ENCODE results near the gene RPGRIP1.

The RPGRIP1 gene

GRCh38 chr14:21258889-21259787 lies 20.7 kb upstream of the RPGRIP1 start:
- H3K4me3 ChIP-seq (ENCODE audit: low read depth, low read length), result no peak overlapping the region
- TF ChIP-seq CTCF (IDR thresholded peaks at IDR 0.05; ENCODE audit: borderline replicate concordance, insufficient read depth, low read depth, low read length), result no peak

- no peak for TF ChIP-seq CTCF (IDR thresholded peaks at IDR 0.05; ENCODE audit: borderline replicate concordance, insufficient read depth, low read depth, low read length)
Measured at GRCh38 chr14:21261824-21262223, 18.1 kb upstream of the RPGRIP1 start.

GRCh38 chr14:21262410-21262809 lies 17.5 kb upstream of the RPGRIP1 start:
- no peak overlapping the region for H3K4me3 ChIP-seq (ENCODE audit: low read depth, low read length)
- no peak for TF ChIP-seq CTCF (IDR thresholded peaks at IDR 0.05; ENCODE audit: borderline replicate concordance, insufficient read depth, low read depth, low read length)

More at GRCh38 chr14:21261824-21262223, 18.1 kb upstream of the RPGRIP1 start:
- no peak overlapping the region for H3K4me3 ChIP-seq (ENCODE audit: low read depth, low read length)

- TF ChIP-seq CTCF (IDR thresholded peaks at IDR 0.05; ENCODE audit: borderline replicate concordance, insufficient read depth, low read depth, low read length), result no peak
- H3K4me3 ChIP-seq (ENCODE audit: low read depth, low read length), result peak overlapping the region; percentile 12
Measured at GRCh38 chr14:21263284-21264024, 16.4 kb upstream of the RPGRIP1 start.

- TF ChIP-seq CTCF (IDR thresholded peaks at IDR 0.05; ENCODE audit: borderline replicate concordance, insufficient read depth, low read depth, low read length), result no peak
Measured at GRCh38 chr14:21264025-21264801, 15.7 kb upstream of the RPGRIP1 start.

GRCh38 chr14:21267431-21267845 lies 12.4 kb upstream of the RPGRIP1 start:
- no peak for TF ChIP-seq CTCF (IDR thresholded peaks at IDR 0.05; ENCODE audit: borderline replicate concordance, insufficient read depth, low read depth, low read length)
- peak overlapping the region; percentile 75 for H3K4me3 ChIP-seq (ENCODE audit: low read depth, low read length)

More at GRCh38 chr14:21264025-21264801, 15.7 kb upstream of the RPGRIP1 start:
- no peak overlapping the region for H3K4me3 ChIP-seq (ENCODE audit: low read depth, low read length)

All from GM12875 (cell line).